ENCODE measurements around the gene IRS1.

Gene IRS1

GRCh38 chr2:226746196-226746800 is 53.3 kb downstream of the IRS1 start:
- DNase-seq (ENCODE audit: low read depth), result no peak
- no peak for TF ChIP-seq CTCF (IDR thresholded peaks at IDR 0.05; ENCODE audit: insufficient read depth, low read depth, low read length, missing control alignments)
- no peak overlapping the region for H3K4me3 ChIP-seq (ENCODE audit: low read depth, low read length)

DNA sequence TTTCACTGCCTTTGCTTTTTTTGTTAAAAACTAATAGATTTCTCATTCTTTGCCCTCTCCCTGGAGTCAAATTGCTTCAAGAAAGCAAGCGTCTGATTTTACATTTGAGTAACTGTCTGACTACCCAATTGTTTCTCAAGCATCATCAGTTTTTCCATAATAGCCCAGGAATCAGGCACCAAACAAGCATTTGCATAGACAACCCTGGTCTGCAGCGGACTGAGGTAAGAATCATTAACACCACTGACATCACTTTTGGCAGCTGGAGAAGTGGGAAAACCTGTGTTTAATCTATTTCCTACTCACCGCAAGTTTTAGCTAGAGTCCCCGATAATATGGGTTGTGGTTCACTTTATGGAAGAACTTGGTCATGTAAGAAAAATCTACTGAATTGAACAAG is 55.7 kb downstream of the IRS1 start:
- TF ChIP-seq CTCF (IDR thresholded peaks at IDR 0.05; ENCODE audit: insufficient read depth, low read depth, low read length, missing control alignments), result no peak
- no peak overlapping the region for H3K4me3 ChIP-seq (ENCODE audit: low read depth, low read length)
- DNase-seq (ENCODE audit: low read depth), result no peak

GRCh38 chr2:226742347-226742746 is 57.3 kb downstream of the IRS1 start:
- H3K4me3 ChIP-seq (ENCODE audit: low read depth, low read length), result no peak overlapping the region
- TF ChIP-seq CTCF (IDR thresholded peaks at IDR 0.05; ENCODE audit: insufficient read depth, low read depth, low read length, missing control alignments), result no peak
- DNase-seq (ENCODE audit: low read depth), result no peak

DNA sequence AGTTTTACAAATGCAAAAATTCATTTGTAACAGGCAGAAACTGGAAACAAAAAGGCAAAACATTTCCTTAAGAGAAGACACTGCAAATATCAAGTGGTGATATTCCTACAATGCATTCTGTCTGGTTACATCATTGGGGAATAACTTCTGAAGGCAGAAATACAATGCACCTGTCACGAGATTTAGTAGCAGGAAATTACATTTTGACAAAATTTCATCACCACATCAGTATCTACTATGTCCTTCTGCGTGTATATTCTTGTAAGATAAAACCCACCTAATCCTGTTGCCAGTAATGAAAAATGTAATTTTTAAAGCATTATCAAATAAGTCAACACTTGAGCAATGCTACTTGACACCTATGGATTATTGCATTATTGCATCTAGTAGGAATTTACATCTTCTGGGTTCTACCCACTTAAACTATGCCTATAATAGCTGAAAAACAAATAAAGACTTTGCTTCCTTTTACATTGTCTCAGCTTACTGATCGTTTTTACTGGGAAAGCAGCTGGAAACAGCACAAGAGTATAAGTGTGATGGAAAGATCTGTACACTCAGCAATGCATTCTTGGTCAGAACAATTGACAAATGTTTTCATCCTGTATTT is 59.5 kb downstream of the IRS1 start:
- no peak for DNase-seq (ENCODE audit: low read depth)
- no peak for TF ChIP-seq CTCF (IDR thresholded peaks at IDR 0.05; ENCODE audit: insufficient read depth, low read depth, low read length, missing control alignments)

GRCh38 chr2:226739545-226740030 is 60.0 kb downstream of the IRS1 start:
- no peak for TF ChIP-seq CTCF (IDR thresholded peaks at IDR 0.05; ENCODE audit: insufficient read depth, low read depth, low read length, missing control alignments)
- DNase-seq (ENCODE audit: low read depth), result no peak
- no peak overlapping the region for H3K4me3 ChIP-seq (ENCODE audit: low read depth, low read length)

More for the DNA sequence above, 59.5 kb downstream of the IRS1 start:
- H3K4me3 ChIP-seq (ENCODE audit: low read depth, low read length), result no peak overlapping the region

DNA sequence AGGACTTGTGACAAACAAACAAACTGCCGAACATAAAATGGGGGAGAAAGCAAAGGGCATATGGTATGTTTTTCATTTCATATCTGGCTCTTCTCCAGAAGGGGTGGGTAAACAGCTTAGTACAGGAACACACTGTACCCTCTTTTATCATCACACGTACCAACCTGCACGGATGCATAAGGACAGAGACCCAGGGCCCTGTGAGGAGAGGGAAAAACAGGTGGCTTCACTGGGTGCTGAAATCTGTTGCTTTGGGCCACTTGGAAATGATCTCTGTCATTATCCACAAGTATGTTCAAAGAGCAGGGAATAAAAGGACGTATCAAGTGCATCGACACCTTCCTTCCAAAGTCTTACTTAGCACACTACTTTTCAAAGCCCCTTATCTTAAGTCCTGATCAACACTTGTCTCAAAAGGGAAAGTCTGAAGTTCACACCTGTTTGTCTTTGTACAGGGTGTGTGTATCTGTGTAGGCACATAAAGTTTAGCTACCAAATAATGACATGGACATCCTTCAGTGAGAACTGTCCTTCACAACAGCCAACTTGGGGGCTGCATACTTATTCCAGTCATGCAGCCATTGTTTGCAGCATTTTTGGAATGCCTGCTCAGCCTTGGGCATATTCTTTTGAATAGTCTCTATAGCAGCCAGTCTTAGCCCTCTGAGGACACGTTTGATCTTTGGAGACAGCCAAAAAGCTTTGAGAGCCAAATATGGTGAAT is 60.6 kb downstream of the IRS1 start:
- no peak for DNase-seq (ENCODE audit: low read depth)
- H3K4me3 ChIP-seq (ENCODE audit: low read depth, low read length), result no peak overlapping the region
- TF ChIP-seq CTCF (IDR thresholded peaks at IDR 0.05; ENCODE audit: insufficient read depth, low read depth, low read length, missing control alignments), result no peak
